CD4-positive, alpha-beta T cell (primary cell): Measurements from ENCODE around the gene WASF3. TPM values are rescaled to one million over a fixed set of nuclear protein-coding genes. Genes with fewer than 3 reads are reported as not detected.

Source experiments
- ATAC-seq: fragments of 200-7000 bp; cut with Tn5 transposase; one replicate; pipeline ENCODE4 v1.10.0; 2022; ENCODE audit warnings: mild to moderate bottlenecking; ENCODE audit not compliant: poor library complexity
- CTCF ChIA-PET: fragments of 350-600 bp; sonication (Branson Sonifier 250); formaldehyde crosslinking; loops from one replicate; lab custom pipeline; 2021; ENCODE audit warnings: antibody characterized with exemption, inconsistent platforms; lab: Charles Lee
- POLR2A ChIA-PET: fragments of 350-600 bp; sonication (Branson Sonifier 250); formaldehyde crosslinking; loops from one replicate; lab custom pipeline; 2021; ENCODE audit warnings: antibody characterized with exemption, inconsistent platforms; lab: Charles Lee
- DNase-seq, 14 experiments: peaks; one replicate each; pipeline ENCODE4 v3.0.0-alpha.2; 2013 to 2020; ENCODE audit warnings: mixed read lengths in 2 of 14
- H3K27ac ChIP-seq, 2 donors: one replicate each; pipeline versions ENCODE4 v1.5.1 to v1.7.0; 2013; ENCODE audit warnings: low read length in 2 of 2, low read depth in 1 of 2, mild to moderate bottlenecking in 1 of 2
- H3K27me3 ChIP-seq, 2 experiments: 1 replicate in 1 of 2; 2 replicates in 1 of 2; pipeline versions ENCODE4 v1.6.1 to v1.7.0; 2013; ENCODE audit warnings: low read length in 2 of 2, control low read depth in 1 of 2, mild to moderate bottlenecking in 1 of 2, moderate library complexity in 1 of 2; ENCODE audit not compliant: insufficient read depth in 2 of 2, control insufficient read depth in 1 of 2
- H3K36me3 ChIP-seq: one replicate; pipeline ENCODE4 v1.6.1; 2013; ENCODE audit warnings: low read length, control low read depth; ENCODE audit not compliant: insufficient read depth
- H3K4me1 ChIP-seq: one replicate; pipeline ENCODE4 v1.6.1; 2013; ENCODE audit warnings: low read length, control low read depth; ENCODE audit not compliant: insufficient read depth
- H3K4me3 ChIP-seq: one replicate; pipeline ENCODE4 v1.5.1; 2013; ENCODE audit warnings: mild to moderate bottlenecking, low read length, moderate library complexity
- H3K9me3 ChIP-seq, 2 experiments: 1 replicate in 1 of 2; 2 replicates in 1 of 2; pipeline versions ENCODE4 v1.6.1 to v1.7.0; 2013; ENCODE audit warnings: low read length in 2 of 2, mild to moderate bottlenecking in 2 of 2, control low read depth in 1 of 2, moderate library complexity in 1 of 2; ENCODE audit not compliant: control insufficient read depth in 1 of 2, insufficient read depth in 1 of 2
- H3K27ac Mint-ChIP-seq: one replicate; pipeline ENCODE4 v1.8.0; 2020; ENCODE audit warnings: mixed read lengths
- H3K27me3 Mint-ChIP-seq: one replicate; pipeline ENCODE4 v1.8.0; 2021; ENCODE audit warnings: mixed read lengths
- H3K36me3 Mint-ChIP-seq: one replicate; pipeline ENCODE4 v1.8.0; 2021; ENCODE audit warnings: low read depth, mixed read lengths
- H3K4me1 Mint-ChIP-seq: one replicate; pipeline ENCODE4 v1.8.0; 2021; ENCODE audit warnings: low read depth, mixed read lengths
- H3K4me3 Mint-ChIP-seq: one replicate; pipeline ENCODE4 v1.8.0; 2020; ENCODE audit warnings: mild to moderate bottlenecking, mixed read lengths
- H3K9me3 Mint-ChIP-seq: one replicate; pipeline ENCODE4 v1.8.0; 2020; ENCODE audit warnings: mixed read lengths
- intact Hi-C, 2 experiments: fragments of 100-400 bp; cut with DNase I in 1 of 2; cut with micrococcal nuclease in 1 of 2; formaldehyde crosslinking; loops; one replicate each; pipeline versions ENCODE4 v1.15.1 to v1.9.0; 2023 to 2025; cut with DNase I, micrococcal nuclease
- total RNA-seq, 174 experiments: library from RNA in 2 of 174; stranded (reverse) in 2 of 174; gene quantifications; one replicate each; pipeline ENCODE4 v1.2.3 and lab custom pipeline; 2021 to 2026
- TF ChIP-seq, protein P1 (sequence below): fragments of 200-600 bp; IDR thresholded peaks from one replicate; pipeline ENCODE4 v1.8.0; 2022; ENCODE audit warnings: antibody characterized with exemption, mild to moderate bottlenecking

The WASF3 gene
- total RNA-seq, 2 experiments from 2014 or later = 0.08 TPM; not detected in 1

- Histone ChIP-seq H3K27me3 (no peaks in the 10 kb centered on the region), H3K36me3 (no peaks in the 10 kb centered on the region), H3K4me1 (peaks cover 13% of the 10 kb centered on the region), H3K9me3 (peaks cover 0 to 3% of the 10 kb centered on the region in 2 experiments), H3K4me3 (no peak overlapping the region), H3K27ac (no peak overlapping the region)
- H3K27ac Mint-ChIP-seq = no peak overlapping the region
- H3K4me3 Mint-ChIP-seq = no peak overlapping the region
- CTCF ChIA-PET = no interaction called here
- no peaks in the 10 kb centered on the region for H3K27me3 Mint-ChIP-seq
- POLR2A ChIA-PET = no interaction called here
- H3K9me3 Mint-ChIP-seq = peaks cover 4% of the 10 kb centered on the region
- no peaks in the 10 kb centered on the region for H3K36me3 Mint-ChIP-seq
- ATAC-seq (no peak), DNase-seq (no peak)
- peaks cover 22% of the 10 kb centered on the region for H3K4me1 Mint-ChIP-seq
- TF ChIP-seq, protein P1, sequence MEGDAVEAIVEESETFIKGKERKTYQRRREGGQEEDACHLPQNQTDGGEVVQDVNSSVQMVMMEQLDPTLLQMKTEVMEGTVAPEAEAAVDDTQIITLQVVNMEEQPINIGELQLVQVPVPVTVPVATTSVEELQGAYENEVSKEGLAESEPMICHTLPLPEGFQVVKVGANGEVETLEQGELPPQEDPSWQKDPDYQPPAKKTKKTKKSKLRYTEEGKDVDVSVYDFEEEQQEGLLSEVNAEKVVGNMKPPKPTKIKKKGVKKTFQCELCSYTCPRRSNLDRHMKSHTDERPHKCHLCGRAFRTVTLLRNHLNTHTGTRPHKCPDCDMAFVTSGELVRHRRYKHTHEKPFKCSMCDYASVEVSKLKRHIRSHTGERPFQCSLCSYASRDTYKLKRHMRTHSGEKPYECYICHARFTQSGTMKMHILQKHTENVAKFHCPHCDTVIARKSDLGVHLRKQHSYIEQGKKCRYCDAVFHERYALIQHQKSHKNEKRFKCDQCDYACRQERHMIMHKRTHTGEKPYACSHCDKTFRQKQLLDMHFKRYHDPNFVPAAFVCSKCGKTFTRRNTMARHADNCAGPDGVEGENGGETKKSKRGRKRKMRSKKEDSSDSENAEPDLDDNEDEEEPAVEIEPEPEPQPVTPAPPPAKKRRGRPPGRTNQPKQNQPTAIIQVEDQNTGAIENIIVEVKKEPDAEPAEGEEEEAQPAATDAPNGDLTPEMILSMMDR = no peak
- intact Hi-C loops = loop anchor here in 1 of 2 experiments (5.0 kb wide), 1 partner anchor 65 kb away; no protein-coding TSS in a partner anchor
These were observed 159.5 kb downstream of the WASF3 start for GRCh38 chr13:26716984-26717383.

DNA sequence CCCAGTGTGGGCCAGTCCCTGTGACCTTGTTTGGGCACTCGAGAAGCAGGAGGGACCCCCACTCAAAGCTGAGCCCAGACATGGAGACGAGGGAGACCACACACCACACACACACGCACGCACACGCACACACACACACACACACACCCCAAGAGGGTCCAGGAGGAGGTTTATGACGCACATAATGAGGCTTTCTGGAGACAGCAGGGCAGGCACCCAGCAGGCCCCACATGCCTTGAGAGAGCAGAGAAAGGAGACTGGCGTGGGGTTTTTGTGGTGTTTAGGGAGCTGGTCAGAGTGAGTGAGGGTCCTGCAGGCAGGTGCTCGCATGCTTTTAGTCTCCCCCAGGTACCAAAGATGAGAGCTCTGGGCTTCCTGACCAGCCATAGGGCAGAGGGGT is 160.7 kb downstream of the WASF3 start:
- CTCF ChIA-PET = no interaction called here

GRCh38 chr13:26718872-26719271 is 161.4 kb downstream of the WASF3 start:
- no peaks in the 10 kb centered on the region for H3K36me3 ChIP-seq
- DNase-seq = no peak
- Mint-ChIP-seq H3K27me3 (no peaks in the 10 kb centered on the region), H3K4me1 (peaks cover 28% of the 10 kb centered on the region), H3K36me3 (no peaks in the 10 kb centered on the region), H3K27ac (no peak overlapping the region), H3K9me3 (no peaks in the 10 kb centered on the region), H3K4me3 (no peak overlapping the region)
- H3K27ac ChIP-seq = no peak overlapping the region
- no peak for ATAC-seq
- peaks cover 17% of the 10 kb centered on the region for H3K4me1 ChIP-seq
- H3K9me3 ChIP-seq = peaks cover 0 to 9% of the 10 kb centered on the region in 2 experiments
- CTCF ChIA-PET = no interaction called here
- intact Hi-C loops = loop anchor here in 1 of 2 experiments (5.0 kb wide), 1 partner anchor 63 kb away; no protein-coding TSS in a partner anchor
- POLR2A ChIA-PET = no interaction called here
- TF ChIP-seq, protein P1 = no peak
- no peak overlapping the region for H3K4me3 ChIP-seq
- no peaks in the 10 kb centered on the region for H3K27me3 ChIP-seq

More for the DNA sequence above, 160.7 kb downstream of the WASF3 start:
- intact Hi-C loops = loop anchor here in 1 of 2 experiments (5.0 kb wide), 1 partner anchor 64 kb away; no protein-coding TSS in a partner anchor
- no peak overlapping the region for H3K27ac ChIP-seq
- no peaks in the 10 kb centered on the region for H3K36me3 Mint-ChIP-seq
- POLR2A ChIA-PET = no interaction called here
- TF ChIP-seq, protein P1 = no peak
- H3K27me3 Mint-ChIP-seq = no peaks in the 10 kb centered on the region
- H3K27me3 ChIP-seq = no peaks in the 10 kb centered on the region
- no peak overlapping the region for H3K4me3 ChIP-seq
- H3K4me3 Mint-ChIP-seq = no peak overlapping the region
- no peaks in the 10 kb centered on the region for H3K9me3 Mint-ChIP-seq
- ATAC-seq = no peak
- DNase-seq = no peak
- H3K36me3 ChIP-seq = no peaks in the 10 kb centered on the region
- H3K4me1 Mint-ChIP-seq = peaks cover 28% of the 10 kb centered on the region
- no peak overlapping the region for H3K27ac Mint-ChIP-seq
- peaks cover 17% of the 10 kb centered on the region for H3K4me1 ChIP-seq
- peaks cover 0 to 7% of the 10 kb centered on the region in 2 experiments for H3K9me3 ChIP-seq
